Coronary artery (tissue), 2 donors: ENCODE data around the gene MAP9.

Source experiments
- DNase-seq: peaks from one replicate; pipeline ENCODE4 v3.0.0-alpha.2; 2017; ENCODE audit warnings: low spot score
- H3K27ac ChIP-seq, 2 donors: fragments of 200-600 bp; sonication (generic); one replicate each; pipeline ENCODE4 v1.5.1; 2016 to 2019
- H3K4me3 ChIP-seq: fragments of 200-600 bp; sonication (generic); 2 replicates; pipeline ENCODE4 v1.5.1; 2016; ENCODE audit warnings: mild to moderate bottlenecking, moderate library complexity
- TF ChIP-seq, protein P1 (sequence below): fragments of 200-600 bp; sonication (generic); IDR thresholded peaks from one replicate; pipeline ENCODE4 v1.5.1; 2019; ENCODE audit warnings: antibody characterized with exemption

The MAP9 gene

DNA sequence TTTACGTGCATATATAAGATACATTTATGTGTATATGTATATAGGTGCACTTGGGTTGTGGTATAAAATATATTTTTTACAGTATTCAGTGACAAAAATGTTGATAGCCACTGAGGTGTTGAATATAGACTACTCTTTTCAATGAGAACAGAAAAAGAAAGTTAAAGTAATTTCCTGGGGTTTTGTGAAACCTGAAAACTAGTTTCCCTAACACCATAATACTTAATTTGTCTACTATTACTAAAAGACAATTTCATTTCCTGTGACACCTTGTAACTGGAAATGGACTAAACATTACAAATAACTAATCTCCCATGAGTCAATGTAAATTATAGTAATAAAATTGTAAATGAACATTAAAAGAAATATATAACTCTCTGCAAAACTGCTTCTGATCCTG, 32.0 kb upstream of the MAP9 start:
- Histone ChIP-seq H3K27ac (no peak overlapping the region), H3K4me3 (no peak overlapping the region)
- DNase-seq, result no peak
- TF ChIP-seq, protein P1, sequence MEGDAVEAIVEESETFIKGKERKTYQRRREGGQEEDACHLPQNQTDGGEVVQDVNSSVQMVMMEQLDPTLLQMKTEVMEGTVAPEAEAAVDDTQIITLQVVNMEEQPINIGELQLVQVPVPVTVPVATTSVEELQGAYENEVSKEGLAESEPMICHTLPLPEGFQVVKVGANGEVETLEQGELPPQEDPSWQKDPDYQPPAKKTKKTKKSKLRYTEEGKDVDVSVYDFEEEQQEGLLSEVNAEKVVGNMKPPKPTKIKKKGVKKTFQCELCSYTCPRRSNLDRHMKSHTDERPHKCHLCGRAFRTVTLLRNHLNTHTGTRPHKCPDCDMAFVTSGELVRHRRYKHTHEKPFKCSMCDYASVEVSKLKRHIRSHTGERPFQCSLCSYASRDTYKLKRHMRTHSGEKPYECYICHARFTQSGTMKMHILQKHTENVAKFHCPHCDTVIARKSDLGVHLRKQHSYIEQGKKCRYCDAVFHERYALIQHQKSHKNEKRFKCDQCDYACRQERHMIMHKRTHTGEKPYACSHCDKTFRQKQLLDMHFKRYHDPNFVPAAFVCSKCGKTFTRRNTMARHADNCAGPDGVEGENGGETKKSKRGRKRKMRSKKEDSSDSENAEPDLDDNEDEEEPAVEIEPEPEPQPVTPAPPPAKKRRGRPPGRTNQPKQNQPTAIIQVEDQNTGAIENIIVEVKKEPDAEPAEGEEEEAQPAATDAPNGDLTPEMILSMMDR, result no peak

DNA sequence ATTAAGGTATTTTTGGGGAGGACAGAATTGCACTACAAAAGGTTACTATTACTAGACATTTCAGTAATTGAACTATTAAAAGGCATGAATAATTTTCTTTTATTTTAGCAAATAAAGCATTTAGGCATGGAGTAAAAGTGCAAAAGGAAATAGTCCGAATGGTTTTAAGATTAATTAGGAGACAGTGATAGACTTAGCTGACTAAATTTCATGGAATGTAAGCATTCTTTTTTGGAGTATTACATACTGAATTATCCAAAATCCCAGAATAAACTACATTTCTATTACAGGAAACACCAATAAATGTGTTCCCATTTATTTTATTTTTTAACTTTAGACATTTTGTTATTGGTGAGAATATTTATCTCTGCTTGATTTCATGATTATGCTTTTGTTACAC, 30.7 kb upstream of the MAP9 start:
- H3K27ac ChIP-seq, result no peak overlapping the region

DNA sequence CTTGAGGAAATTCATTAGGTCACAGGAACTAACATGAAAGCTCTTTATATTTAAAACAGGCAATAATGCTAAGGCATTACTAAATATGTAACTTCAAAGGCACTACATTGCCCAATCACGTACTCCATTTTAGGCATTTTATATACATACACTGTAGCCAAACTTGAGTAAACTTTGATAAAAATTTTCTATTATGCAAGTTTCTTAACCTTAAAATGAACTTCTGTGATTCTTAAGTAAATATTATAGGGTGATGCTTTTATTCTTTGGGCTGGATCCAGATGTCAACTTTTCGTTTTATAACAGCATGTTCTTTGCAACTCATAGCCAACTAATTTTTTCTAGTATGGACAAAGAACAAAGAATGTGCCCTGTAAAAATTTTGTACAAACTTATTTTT, 28.3 kb upstream of the MAP9 start:
- no peak for DNase-seq
- no peak overlapping the region for H3K27ac ChIP-seq
- TF ChIP-seq, protein P1, result no peak
- H3K4me3 ChIP-seq, result no peak overlapping the region

More for the DNA sequence above, 30.7 kb upstream of the MAP9 start:
- DNase-seq, result no peak
- TF ChIP-seq, protein P1, result no peak
- H3K4me3 ChIP-seq, result no peak overlapping the region

DNA sequence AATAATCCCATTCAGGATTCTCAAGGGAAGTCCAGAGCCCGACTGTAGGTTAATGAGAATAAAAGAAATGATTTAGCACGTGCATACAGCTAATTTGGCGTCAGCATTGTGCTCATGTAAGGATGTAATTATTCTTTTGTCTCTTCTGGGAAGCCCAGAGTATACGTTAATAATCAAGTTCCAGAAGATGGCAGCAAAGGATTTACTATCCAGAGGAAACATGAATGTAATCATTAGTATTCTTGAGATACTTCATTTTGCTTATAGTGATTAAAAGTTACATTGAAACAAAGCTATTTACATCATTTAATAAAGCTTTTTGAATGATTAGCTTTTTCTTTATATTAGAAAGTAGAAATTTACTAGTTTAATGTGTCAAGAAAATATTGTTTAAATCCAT, 27.1 kb upstream of the MAP9 start:
- H3K27ac ChIP-seq, result no peak overlapping the region
- H3K4me3 ChIP-seq, result no peak overlapping the region
- DNase-seq, result no peak
- TF ChIP-seq, protein P1, result no peak

DNA sequence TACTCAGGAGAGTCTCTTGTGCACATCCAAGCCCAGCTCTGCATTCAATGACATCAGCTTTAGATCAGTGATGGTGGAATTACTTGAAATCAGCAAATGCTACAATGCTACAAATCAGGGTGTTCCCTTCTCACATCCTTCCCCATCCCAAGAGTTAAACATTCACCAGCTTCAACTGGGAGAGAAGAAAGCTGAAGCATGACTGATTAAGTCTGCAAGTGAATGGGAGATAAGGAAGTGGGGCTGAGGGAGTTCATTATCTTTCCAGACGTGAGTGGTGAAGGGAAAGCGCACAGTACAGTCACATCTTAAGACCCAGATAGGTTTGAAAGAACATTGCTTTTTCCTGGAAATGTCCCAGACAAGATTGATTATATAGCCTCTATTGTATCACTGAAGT, 26.2 kb upstream of the MAP9 start:
- TF ChIP-seq, protein P1, result no peak
- Histone ChIP-seq H3K4me3 (no peak overlapping the region), H3K27ac (no peak overlapping the region)
- DNase-seq, result no peak

DNA sequence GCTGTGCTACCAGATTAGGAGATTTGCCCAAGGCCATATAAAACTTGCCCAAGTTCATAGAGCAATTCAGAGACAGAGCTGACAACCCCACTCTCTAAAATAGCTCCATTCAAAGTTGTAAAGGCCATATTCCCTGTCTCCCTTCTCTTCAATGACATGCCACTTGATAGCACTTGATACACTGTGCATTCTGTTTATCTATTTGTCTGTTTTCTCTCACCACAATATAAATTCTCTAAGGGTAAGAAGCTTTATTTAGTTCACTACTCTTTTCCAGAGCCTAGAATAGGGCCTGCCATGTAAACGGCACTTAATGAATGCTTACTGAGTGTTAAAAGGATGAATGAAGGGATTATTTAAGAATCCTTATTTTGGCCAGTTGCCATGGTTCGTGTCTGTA, 24.1 kb upstream of the MAP9 start:
- TF ChIP-seq, protein P1, result no peak
- Histone ChIP-seq H3K4me3 (no peak overlapping the region), H3K27ac (no peak overlapping the region)
- no peak for DNase-seq

DNA sequence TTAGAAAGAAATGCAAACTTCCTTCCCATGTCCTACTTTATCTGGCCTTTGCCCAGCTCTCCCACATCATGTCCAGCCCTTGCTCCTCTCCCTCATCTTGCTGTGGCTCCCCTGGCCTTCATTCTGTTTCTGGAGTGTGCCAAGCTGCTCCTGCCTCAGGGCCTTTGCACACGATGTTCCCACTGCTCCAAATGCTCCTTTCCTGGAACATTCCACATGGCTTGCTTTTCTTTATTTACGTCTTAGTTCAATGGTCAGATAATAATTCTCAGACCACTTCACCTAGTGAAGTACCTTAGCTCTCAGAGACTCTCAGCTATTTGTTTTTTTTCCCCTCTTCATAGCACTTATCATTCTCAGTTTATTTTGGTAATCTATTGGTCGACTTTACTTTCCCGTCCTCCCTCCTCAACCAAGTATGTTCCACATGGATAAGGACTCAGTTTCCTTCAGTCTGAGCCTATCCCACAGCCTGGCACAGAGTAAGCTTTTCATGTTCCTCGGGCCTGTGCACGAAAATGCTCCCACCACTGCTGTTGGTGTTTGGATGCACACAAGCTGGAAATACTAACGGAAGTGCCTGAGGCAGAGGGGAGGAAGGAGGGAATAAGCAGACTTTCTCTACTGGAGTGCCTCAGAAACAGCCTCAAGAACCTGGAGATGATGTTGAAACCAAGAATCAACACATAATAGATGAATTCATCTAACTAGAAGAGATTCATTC, 23.4 kb upstream of the MAP9 start:
- no peak for DNase-seq
- no peak overlapping the region for H3K4me3 ChIP-seq
- TF ChIP-seq, protein P1, result no peak
- H3K27ac ChIP-seq, result no peak overlapping the region
